HG03045 (cell line): ENCODE data around the gene CAMKK2.
"Not testable (repeated sequence)": the region's sequence is repeated elsewhere in the genome, so short reads cannot be mapped to it uniquely, and the experiment has no call there.

Experiments used
- ATAC-seq: cut with Tn5 transposase; IDR thresholded peaks from one replicate; pipeline ENCODE4 v1.9.1; 2021; ENCODE audit warnings: mild to moderate bottlenecking, moderate library complexity; ENCODE audit not compliant: unreplicated experiment

The CAMKK2 gene

GRCh38 chr12:121250359-121250758 lies 46.1 kb downstream of the CAMKK2 start:
- ATAC-seq, result no peak

DNA sequence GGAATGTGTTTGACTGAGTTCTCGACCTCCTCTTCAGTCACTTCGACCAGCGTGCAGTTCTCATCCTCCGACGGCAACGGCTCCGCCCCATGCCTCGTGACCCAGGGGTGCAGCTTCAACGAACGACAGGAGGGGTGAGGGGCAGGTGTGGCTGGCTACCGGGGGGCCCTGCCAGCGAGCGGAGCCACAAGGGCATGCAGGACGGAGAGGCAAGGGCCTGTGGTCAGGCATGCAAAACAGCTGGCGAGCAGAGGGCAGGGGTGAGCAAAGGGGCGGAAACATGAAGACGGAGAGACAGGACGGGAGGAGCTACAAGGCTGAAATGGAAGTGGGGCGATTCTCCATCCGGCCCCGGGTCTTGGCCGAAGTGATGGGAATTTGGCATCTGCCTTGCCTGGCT lies 47.9 kb downstream of the CAMKK2 start:
- no peak for ATAC-seq

- ATAC-seq, result no peak
These were observed 49.5 kb downstream of the CAMKK2 start for GRCh38 chr12:121246893-121247557.

GRCh38 chr12:121245951-121246350 lies 50.6 kb downstream of the CAMKK2 start:
- no peak for ATAC-seq

- ATAC-seq, result no peak
These were observed 51.5 kb downstream of the CAMKK2 start for GRCh38 chr12:121245031-121245430.

- ATAC-seq, result no peak
These were observed 55.1 kb downstream of the CAMKK2 start for GRCh38 chr12:121241156-121241970.

- no peak for ATAC-seq
These were observed 55.9 kb downstream of the CAMKK2 start for GRCh38 chr12:121240484-121241101.

GRCh38 chr12:121240062-121240420 lies 56.5 kb downstream of the CAMKK2 start:
- ATAC-seq, result no peak

GRCh38 chr12:121239351-121240061 lies 57.0 kb downstream of the CAMKK2 start:
- no peak for ATAC-seq

- no peak for ATAC-seq
These were observed 57.7 kb downstream of the CAMKK2 start for GRCh38 chr12:121238604-121239350.

DNA sequence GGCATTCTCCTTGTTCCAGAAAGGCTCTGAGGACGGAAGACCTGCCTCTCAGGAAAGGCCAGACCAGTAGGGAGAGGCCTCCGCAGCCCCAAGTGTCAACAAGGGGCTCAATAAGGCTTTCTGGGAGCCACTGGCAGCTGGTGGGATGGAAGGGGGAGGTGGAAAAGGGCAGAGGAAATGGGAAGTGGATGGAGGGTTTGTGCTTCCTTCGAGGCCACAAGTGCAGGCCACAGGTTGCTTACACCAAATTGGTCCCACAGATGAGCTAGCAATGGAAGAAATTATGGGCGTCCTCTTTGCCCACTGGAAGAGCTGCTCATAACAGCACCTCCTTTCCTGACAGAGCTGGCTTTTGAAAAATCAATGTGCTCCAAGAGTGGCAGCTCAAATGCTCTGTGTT lies 58.4 kb downstream of the CAMKK2 start:
- no peak for ATAC-seq

DNA sequence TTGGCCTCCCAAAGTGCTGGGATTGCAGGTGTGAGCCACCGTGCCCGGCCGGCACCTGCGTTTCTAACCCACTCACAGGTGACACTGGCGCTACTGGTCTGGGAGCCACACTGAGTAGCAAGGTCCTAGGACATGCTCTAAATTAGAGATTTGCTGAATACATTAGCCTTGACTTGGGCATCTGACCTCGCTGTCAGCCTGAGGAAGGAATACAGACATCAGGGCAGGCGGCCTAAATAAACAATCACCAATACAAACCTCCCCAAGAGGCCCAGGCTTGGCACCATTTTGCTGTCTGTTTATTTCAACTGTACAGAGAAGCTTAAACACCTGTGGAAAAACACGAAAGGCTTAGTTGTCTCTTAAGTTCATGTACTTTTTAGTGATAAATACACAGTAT lies 59.1 kb downstream of the CAMKK2 start:
- ATAC-seq, result no peak

- ATAC-seq, result no peak
These were observed 59.7 kb downstream of the CAMKK2 start for GRCh38 chr12:121236776-121237175.

DNA sequence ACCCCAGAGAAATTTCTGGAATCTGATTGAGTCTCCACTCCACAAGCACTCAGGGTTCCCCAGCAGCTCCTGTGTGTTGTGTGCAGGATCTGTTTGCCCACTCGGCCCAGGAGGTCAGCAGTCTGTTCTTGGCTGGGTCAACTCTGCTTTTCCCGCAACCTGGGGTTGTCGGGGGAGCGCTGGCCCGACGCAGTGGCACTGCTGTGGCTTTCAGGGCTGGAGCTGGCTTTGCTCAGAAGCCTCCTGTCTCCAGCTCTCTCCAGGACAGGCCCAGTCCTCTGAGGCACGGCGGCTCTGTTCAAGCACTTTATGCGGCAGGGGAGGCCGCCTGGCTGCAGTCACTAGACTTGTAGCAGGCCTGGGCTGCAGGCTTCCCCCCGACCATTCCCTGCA lies 62.9 kb downstream of the CAMKK2 start:
- no peak for ATAC-seq

DNA sequence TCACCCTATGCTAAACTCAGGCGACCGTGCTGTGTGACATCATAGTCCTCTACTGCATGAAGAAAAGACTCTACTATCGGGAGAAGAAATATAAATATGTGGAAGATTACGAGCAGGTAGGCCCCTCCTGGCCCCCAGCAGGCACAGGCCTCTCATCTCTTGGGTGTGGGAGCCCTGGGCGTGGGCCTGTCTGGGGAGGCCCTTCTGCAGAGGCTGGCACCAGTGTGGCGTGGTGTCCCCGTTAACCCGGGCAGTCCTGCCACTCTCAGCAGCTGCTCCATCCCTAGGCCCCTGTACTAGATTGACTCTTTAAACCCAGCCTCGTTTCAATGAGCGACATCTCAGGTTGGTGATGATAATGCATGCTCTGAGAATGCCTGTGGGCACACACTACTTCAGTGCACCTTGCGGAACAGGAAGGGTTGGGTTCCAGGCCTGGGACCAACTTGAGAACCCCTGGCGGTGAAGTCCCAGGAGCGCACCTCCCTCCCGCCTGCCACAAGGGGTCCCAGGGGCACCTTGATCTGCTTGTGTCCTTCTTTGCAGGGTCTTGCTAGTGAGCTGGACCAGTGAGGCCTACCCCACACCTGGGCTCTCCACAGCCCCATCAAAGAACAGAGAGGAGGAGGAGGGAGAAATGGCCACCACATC lies 63.4 kb downstream of the CAMKK2 start:
- no peak for ATAC-seq

DNA sequence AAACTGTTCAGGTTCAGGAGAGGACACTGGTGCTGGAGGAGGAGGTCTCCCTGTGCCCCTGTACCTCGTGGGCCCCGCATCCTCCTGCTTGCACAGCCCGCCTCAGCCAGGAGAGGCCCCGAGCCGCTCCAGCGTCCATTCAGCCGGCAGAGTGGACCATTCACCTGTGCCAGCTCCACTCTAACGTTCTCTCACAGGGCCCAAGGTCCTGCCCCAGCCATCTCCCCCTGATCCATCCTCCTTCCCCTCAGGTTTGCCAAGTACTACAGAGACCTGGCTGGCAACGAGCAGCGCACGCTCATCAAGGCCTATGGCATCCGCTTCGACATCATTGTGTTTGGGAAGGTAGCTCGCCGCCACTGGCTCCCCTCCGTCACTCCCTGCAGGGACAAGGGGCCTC lies 64.3 kb downstream of the CAMKK2 start:
- no peak for ATAC-seq

DNA sequence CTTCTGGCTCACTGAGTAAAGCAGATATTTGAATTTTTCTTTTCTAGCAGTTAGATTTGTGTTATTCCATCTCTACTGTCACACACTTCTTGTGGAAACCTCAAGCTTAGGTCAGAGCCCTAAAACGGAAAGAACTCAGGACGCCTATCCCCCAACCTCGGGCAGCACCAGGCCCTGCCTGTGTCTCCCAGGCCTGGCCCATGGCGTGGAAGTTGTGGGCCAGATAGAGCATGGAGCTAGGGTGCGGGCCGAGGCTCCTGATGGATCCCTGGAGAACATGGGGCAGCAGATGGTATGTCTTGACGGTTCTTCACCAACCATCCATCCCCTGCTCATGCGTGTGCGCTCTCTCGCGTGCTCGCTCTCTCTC lies 66.0 kb downstream of the CAMKK2 start:
- no peak for ATAC-seq

DNA sequence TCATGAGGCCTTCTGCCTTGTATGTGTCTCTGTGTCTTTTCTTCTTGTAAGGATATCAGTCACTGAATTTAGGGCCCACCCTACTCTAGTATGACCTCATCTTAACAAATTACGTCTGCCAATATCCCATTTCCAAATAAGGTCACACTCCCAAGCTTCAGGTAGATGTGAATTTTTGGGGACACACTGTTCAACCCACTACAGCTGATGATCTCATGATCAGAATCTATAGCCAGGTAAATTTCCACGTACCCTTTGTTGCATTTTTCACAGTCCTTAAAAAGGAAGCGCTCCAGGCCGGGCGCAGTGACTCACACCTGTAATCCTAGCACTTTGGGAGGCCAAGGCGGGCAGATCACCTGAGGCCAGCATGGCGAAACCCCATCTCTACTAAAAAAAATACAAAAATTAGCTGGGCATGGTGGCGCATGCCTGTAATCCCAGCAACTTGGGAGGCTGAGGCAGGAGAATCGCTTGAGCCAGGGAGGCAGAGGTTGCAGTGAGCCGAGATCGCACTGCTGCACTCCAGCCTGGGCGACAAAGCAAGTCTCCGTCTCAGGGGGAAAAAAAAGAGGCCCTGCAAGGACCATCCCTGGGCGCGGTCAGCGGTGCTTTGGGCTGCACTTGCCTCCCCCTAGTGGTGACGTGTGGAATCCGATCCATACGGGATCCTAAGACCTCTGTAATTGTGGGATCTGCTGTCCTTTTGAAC lies 66.5 kb downstream of the CAMKK2 start:
- not testable (repeated sequence) for ATAC-seq

DNA sequence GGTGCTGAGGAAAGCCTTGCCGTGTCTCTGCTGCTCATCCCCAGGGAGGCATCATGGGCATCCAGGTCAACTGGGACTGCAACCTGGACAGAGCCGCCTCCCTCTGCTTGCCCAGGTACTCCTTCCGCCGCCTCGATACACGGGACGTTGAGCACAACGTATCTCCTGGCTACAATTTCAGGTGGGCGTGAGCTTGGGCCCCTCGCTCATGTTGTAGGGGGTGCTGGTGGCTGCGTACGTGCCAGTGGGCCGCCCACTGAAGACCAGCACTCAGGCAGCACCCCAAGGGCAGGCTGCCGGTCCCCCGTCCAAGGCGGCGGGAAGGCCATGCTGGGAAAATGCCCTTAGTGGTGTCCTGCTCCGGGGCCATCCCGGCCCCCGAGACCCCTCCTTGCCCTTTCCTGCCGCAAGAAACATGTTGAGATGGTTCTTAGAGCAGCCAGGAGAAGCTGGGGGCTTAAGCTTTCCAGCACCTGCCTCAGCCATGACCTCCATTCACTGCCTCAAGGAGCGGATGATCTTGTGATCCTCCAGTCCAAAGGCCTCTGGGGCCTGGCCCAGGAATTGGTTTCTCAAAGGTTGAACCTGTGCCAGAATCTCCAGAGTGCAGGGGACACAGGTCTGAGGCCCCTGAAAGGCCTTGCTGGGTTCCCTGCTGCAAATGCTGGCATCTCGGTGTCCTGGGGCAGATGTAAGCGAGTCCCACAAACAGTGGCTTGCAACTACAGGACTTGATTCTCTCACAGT lies 67.4 kb downstream of the CAMKK2 start:
- ATAC-seq, result no peak
